ENCODE data around the gene NOTCH1.

GRCh38 chr9:136499935-136500910 lies 45.6 kb downstream of the NOTCH1 start:
- TF ChIP-seq ZNF274 (IDR thresholded peaks at IDR 0.05; ENCODE audit: borderline replicate concordance, extremely low read depth, low read length): no peak
- TF ChIP-seq MAX (IDR thresholded peaks at IDR 0.05): no peak
- no peak for TF ChIP-seq POLR2A (IDR thresholded peaks at IDR 0.05; ENCODE audit: control extremely low read depth in 1 of 2, low read depth in 2 of 2, low read length in 2 of 2)
- no peak for TF ChIP-seq TEAD4 (IDR thresholded peaks at IDR 0.05; ENCODE audit: low read depth, low read length)
- no peak for TF ChIP-seq SRF (IDR thresholded peaks at IDR 0.05; ENCODE audit: low read depth, low read length)
- TF ChIP-seq EP300 (IDR thresholded peaks at IDR 0.05; ENCODE audit: borderline replicate concordance in 1 of 2, low read depth in 2 of 2, low read length in 2 of 2): no peak
- no peak for TF ChIP-seq MAFK (IDR thresholded peaks at IDR 0.05; ENCODE audit: low read depth, low read length)
- TF ChIP-seq EZH2 (IDR thresholded peaks at IDR 0.05; ENCODE audit: low read depth, low read length, severe bottlenecking): no peak
- no peak for TF ChIP-seq SIN3A (conservative IDR thresholded peaks at IDR 0.05 in 1 of 2, IDR thresholded peaks at IDR 0.05 in 1 of 2; ENCODE audit: low read depth in 1 of 2, low read length in 2 of 2)
- no peak for TF ChIP-seq CTCF (IDR thresholded peaks at IDR 0.05; ENCODE audit: control extremely low read depth in 1 of 3, insufficient read depth in 1 of 3, low read depth in 1 of 3, low read length in 3 of 3)
- TF ChIP-seq YY1 (IDR thresholded peaks at IDR 0.05; ENCODE audit: low read depth, low read length): no peak
- TF ChIP-seq SIX5 (IDR thresholded peaks at IDR 0.05; ENCODE audit: low read depth, low read length): no peak
- TF ChIP-seq CHD2 (IDR thresholded peaks at IDR 0.05; ENCODE audit: low read length): no peak
